ENCODE measurements around the gene SMG6. TPM values are rescaled to one million over a fixed set of nuclear protein-coding genes. Genes with fewer than 3 reads are reported as not detected.
"Not testable (repeated sequence)": the region's sequence is repeated elsewhere in the genome, so short reads cannot be mapped to it uniquely, and the experiment has no call there.

The SMG6 gene
- total RNA-seq, 8 experiments from 2014 or later, result 18.5 to 54.9 (median 30.6) TPM

DNA sequence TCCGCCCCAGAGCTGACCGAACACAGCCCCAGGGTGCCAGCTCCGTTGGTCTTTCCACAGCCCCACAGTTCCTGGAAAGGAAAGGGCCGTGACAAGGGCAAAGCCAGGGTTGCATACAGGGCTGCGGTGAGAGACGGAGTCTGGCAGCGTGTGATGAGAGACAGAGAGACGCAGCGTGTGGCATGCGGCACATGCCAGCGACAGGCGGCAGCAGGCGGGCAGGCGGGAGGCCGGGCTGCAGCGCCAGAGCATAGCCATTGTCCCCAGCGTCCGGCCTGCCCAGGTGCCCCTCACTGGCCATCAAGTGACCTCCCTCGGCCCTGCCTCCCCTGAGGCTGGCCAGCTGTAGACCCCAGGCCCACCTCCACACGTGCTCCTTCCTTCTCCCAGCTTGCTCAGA, 287.1 kb downstream of the SMG6 start:
- in situ Hi-C loops (cut with MboI; ENCODE audit: low pct_unique_long_range_greater_than_20kb in 2 of 9, low sequenced_read_pairs in 9 of 9, unreplicated experiment in 9 of 9), result no loop called here
- Histone ChIP-seq H3K27ac (peak overlapping the region; percentile 2 to 50), H3K4me1 (replicated peaks in 1 of 2) (peaks cover 43 to 53% of the 10 kb centered on the region in 2 donors), H3K4me3 (no peak overlapping the region)
- no peak for ATAC-seq (replicated peaks in 6 of 8)
- WGBS, 10 experiments, result 40 to 100% (median 70%) methylated on average over 1 to 4 of the region's 20 CpGs; no CpG with 5 or more reads in 6 of the 10 experiments

DNA sequence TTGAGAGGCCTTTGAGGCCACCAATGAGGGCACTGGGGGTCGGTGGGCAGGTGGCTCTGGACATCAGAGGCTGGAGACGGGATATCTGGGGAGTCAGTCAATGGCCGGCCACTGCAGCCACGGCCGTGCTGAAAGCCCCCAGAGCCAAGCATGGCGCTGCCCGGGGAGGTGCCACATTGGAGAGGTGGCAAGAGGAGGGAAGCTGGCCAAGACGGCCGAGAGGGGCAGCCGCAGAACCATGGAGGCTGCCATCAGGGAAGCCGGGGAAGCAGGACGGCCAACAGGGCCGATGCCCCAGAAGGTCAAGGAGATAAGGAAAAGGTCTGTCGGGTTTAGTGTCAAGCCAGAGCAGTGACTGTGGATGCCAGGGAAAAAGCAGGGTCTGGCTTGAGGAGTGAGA, 288.3 kb downstream of the SMG6 start:
- ATAC-seq (replicated peaks in 6 of 8), result no peak
- Histone ChIP-seq H3K4me1 (replicated peaks in 1 of 2) (peaks cover 40 to 47% of the 10 kb centered on the region in 2 donors), H3K4me3 (no peak overlapping the region), H3K27ac (no peak overlapping the region)
- 80 to 91% methylated on average over 2 to 11 of the region's 14 CpGs; no CpG with 5 or more reads in 8 of the 10 experiments for WGBS, 10 experiments
- in situ Hi-C loops (cut with MboI; ENCODE audit: low pct_unique_long_range_greater_than_20kb in 2 of 9, low sequenced_read_pairs in 9 of 9, unreplicated experiment in 9 of 9), result no loop called here

DNA sequence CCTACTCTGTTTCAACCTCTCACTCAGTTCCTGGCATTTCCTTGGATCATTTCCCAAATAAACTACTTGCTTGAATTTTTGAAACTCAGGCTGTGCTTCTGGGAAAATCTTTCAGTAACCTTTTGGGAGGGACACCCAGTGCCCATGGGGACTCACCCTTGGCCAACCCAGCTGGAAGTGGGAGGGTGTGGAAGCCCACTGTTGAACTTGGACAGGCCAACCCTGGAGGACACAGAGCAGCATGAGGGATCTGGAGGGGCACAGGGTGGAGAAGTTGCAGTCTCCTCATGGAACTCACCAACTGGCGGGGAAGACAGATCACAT, 289.6 kb downstream of the SMG6 start:
- 100% methylated on average over 1 of the region's 1 CpG; no CpG with 5 or more reads in 6 of the 10 experiments for WGBS, 10 experiments

DNA sequence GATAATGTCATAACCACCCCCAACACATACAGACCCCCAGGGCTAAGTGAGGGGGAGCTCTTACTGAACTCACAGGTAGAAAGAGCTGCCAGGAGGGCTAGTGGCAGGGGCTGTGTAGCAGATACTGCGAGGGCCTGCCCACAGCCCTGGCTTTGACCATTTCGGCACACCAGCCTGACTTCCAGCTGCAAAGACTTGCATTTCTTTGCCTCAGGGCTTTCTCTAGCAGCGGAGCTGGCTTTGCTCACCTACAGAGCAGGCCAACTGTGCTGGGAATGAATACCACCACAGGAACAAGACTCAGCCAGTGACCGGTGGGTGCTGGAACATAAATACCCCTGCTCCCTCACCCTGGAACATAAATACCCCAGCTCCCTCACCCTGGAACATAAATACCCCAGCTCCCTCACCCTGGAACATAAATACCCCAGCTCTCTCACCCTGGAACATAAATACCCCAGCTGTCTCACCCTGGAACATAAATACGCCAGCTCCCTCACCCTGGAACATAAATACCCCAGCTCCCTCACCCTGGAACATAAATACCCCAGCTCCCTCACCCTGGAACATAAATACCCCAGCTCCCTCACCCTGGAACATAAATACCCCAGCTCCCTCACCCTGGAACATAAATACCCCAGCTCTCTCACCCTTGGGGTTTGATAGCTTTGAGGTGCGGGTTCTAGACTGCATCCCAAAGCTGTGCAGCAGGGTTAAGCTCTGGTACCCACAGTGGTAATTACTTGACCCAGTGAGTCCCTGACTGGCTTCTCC, 290.2 kb downstream of the SMG6 start:
- ATAC-seq (replicated peaks in 6 of 8), result peak in 1 of 8 experiments; percentile 45
- 93 to 100% methylated on average over 2 to 3 of the region's 6 CpGs; no CpG with 5 or more reads in 8 of the 10 experiments for WGBS, 10 experiments
- in situ Hi-C loops (cut with MboI; ENCODE audit: low pct_unique_long_range_greater_than_20kb in 2 of 9, low sequenced_read_pairs in 9 of 9, unreplicated experiment in 9 of 9); H3K4me3 ChIP-seq; H3K27ac ChIP-seq: not testable (repeated sequence)
- peaks cover 32 to 33% of the 10 kb centered on the region in 2 donors for H3K4me1 ChIP-seq (replicated peaks in 1 of 2)

More for the DNA sequence above, 289.6 kb downstream of the SMG6 start:
- peaks cover 36 to 39% of the 10 kb centered on the region in 2 donors for H3K4me1 ChIP-seq (replicated peaks in 1 of 2)
- in situ Hi-C loops (cut with MboI; ENCODE audit: low pct_unique_long_range_greater_than_20kb in 2 of 9, low sequenced_read_pairs in 9 of 9, unreplicated experiment in 9 of 9), result no loop called here
- H3K27ac ChIP-seq, result no peak overlapping the region
- no peak for ATAC-seq (replicated peaks in 6 of 8)
- no peak overlapping the region for H3K4me3 ChIP-seq

DNA sequence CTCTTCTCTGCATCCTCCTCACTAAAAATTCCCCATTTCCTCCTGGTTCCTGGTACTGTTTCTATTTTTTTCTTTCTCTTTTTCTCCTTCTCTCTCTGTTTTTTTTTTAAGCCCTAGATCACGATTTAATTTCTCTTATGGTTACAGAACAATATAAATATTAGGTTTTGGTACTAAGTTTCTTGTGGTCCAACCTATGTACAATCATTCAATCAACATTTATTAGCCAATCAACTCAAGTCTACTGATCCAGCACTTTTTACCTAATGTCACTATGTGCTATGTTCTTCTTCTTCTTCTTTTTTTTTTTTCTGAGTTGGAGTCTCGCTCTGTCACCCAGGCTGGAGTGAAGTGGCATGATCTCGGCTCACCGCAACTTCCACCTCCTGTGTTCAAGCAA, 291.1 kb downstream of the SMG6 start:
- H3K4me1 ChIP-seq (replicated peaks in 1 of 2), result peaks cover 23 to 24% of the 10 kb centered on the region in 2 donors
- H3K27ac ChIP-seq, result no peak overlapping the region
- no peak overlapping the region for H3K4me3 ChIP-seq
- in situ Hi-C loops (cut with MboI; ENCODE audit: low pct_unique_long_range_greater_than_20kb in 2 of 9, low sequenced_read_pairs in 9 of 9, unreplicated experiment in 9 of 9), result no loop called here
- ATAC-seq (replicated peaks in 6 of 8), result no peak
- WGBS, 10 experiments, result 76 to 100% (median 93%) methylated on average over 1 to 4 of the region's 4 CpGs; no CpG with 5 or more reads in 2 of the 10 experiments

DNA sequence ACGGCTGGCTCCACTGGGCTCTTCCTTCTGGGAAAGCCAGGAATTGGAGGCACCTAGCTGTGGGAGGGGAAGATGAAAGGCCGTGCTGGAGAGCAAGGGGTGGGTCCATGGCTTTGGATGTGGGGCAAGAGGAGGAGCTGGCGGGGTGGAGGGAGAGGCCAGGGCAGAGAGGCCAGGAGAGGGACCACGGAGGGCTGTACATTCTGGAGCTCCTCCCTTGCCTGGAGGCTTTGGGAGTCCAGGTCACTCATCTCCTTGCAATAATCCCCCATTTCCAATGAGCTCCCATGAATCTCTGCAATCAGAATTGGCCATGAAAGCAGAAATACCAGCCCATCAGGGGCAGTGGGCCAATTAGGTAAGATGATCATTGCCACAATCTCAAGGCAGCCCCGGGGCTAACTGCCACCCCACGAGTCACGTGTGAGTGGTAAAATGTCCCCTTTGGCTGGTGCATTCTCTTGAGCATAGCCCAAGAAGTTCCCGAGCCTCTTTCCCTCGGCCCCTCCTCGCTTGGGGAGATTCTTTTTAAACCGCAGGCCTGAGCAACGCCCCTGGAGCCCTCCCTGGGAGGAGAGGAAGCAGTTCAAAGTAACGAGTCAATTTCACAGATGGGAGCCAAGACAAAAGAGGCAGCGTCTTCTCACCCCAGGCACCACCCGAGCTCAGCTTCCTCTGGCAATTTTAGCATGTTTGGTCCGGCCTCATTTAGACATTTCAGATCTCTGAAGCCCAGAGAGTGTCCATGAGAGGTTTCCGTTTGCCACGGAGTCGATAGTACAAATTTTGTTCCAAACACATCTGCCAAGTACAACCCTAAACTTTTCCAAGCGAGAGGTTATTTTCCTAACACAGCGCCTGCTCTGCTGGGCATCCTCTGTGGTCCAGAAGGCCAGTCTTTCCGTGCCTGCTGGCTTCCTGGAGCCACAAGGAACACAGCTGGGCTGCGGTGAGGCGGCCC, 291.9 kb downstream of the SMG6 start:
- Histone ChIP-seq H3K27ac (no peak overlapping the region), H3K4me3 (no peak overlapping the region), H3K4me1 (replicated peaks in 1 of 2) (peaks cover 15 to 16% of the 10 kb centered on the region in 2 donors)
- in situ Hi-C loops (cut with MboI; ENCODE audit: low pct_unique_long_range_greater_than_20kb in 2 of 9, low sequenced_read_pairs in 9 of 9, unreplicated experiment in 9 of 9), result no loop called here
- 6 to 75% (median 20%) methylated on average over 1 to 19 of the region's 24 CpGs; no CpG with 5 or more reads in 1 of the 10 experiments for WGBS, 10 experiments
- peak in 6 of 8 experiments; percentile 34 to 95 (median 68) for ATAC-seq (replicated peaks in 6 of 8)

Other genes starting within 250 kb of the SMG6 start
- 10 to 100 TPM in 4 of 8 experiments, 1 to 10 TPM in 2, under 1 TPM in 2; 0.71 to 24.0 (median 6.7) TPM for gene HIC1, start 248.7 kb downstream of the SMG6 start, total RNA-seq
- 10 to 100 TPM in 5 of 8 experiments, 1 to 10 TPM in 3; 4.9 to 24.0 (median 10.6) TPM for gene SRR, start 165 bp upstream of the SMG6 start, total RNA-seq
- gene TSR1, start 32.7 kb upstream of the SMG6 start, total RNA-seq, result 10 to 100 TPM; 27.6 to 70.9 (median 41.3) TPM
- gene SGSM2, start 33.7 kb upstream of the SMG6 start, total RNA-seq, result 10 to 100 TPM; 33.4 to 95.6 (median 46.4) TPM
- gene MNT, start 97.3 kb upstream of the SMG6 start, total RNA-seq, result 10 to 100 TPM in 4 of 8 experiments, 1 to 10 TPM in 4; 6.4 to 25.1 (median 9.9) TPM
- gene METTL16, start 208.1 kb upstream of the SMG6 start, total RNA-seq, result 10 to 100 TPM; 15.1 to 31.5 (median 20.3) TPM

Data from motor neuron (in vitro differentiated cells).